ENCODE measurements around the gene FAM131A. TPM values are rescaled to one million over a fixed set of nuclear protein-coding genes. Genes with fewer than 3 reads are reported as not detected.

FAM131A gene
- total RNA-seq, 1 experiment from 2014 or later = 14.4 TPM

DNA sequence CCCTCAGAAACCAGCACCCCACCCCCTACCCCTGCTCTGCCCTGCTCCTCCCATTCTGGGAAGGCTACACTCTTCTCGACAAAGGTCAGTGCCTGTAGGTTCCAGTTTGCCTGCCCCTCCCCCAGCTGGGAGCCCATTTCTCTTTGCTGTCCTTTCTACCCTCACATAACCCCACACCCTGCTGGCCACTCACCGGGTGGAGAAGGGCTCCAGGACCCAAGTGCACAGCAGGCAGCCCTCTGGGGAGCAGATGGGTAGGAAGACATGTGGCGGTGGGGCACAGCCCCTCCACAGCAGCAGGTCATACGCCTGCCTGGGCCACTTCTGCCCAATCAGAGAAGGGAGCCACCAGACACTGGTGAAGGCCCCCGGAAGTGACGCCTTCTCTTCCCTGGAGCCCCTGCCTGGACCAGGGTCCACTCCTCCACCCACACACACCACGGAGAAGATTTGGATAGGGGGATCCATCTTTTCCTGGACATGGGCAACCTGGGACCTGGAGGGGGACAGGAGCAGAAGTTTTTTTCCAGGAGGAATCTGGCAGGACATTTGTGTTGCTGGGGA, 40.6 kb downstream of the FAM131A start, which contains the start of gene THPO:
Gene THPO (minus strand): TSS at position 326 of the 564 bp plus-strand sequence. CDS start 1,948 bp downstream, outside the sequence.
- H3K4me3 Mint-ChIP-seq = peak within 1 kb of the TSS; percentile 66 to 83

More for the DNA sequence above, 40.6 kb downstream of the FAM131A start, which contains the start of gene THPO:
- H3K9me3 ChIP-seq (ENCODE audit: control insufficient read depth, low read depth, low read length) = no peaks in the 10 kb centered on the region
- H3K23ac ChIP-seq (ENCODE audit: insufficient read length, low read depth, low read length) = no peak within 1 kb of the TSS
- Mint-ChIP-seq H3K4me1 (peaks cover 38 to 39% of the 10 kb centered on the region in 2 experiments), H3K27me3 (ENCODE audit: low read depth) (peaks cover 83% of the 10 kb centered on the region), H3K9me3 (peaks cover 0 to 3% of the 10 kb centered on the region in 2 experiments; a peak in 2 of 5 replicates), H3K36me3 (ENCODE audit: insufficient read depth in 1 of 3, low read depth in 3 of 3) (no peaks in the 10 kb centered on the region), H3K27ac (no peak within 1 kb of the TSS; a peak in 1 of 7 replicates)
- H3K9ac ChIP-seq (ENCODE audit: extremely low read depth, insufficient read length, low read length) = no peak within 1 kb of the TSS
- TF ChIP-seq, protein P1, sequence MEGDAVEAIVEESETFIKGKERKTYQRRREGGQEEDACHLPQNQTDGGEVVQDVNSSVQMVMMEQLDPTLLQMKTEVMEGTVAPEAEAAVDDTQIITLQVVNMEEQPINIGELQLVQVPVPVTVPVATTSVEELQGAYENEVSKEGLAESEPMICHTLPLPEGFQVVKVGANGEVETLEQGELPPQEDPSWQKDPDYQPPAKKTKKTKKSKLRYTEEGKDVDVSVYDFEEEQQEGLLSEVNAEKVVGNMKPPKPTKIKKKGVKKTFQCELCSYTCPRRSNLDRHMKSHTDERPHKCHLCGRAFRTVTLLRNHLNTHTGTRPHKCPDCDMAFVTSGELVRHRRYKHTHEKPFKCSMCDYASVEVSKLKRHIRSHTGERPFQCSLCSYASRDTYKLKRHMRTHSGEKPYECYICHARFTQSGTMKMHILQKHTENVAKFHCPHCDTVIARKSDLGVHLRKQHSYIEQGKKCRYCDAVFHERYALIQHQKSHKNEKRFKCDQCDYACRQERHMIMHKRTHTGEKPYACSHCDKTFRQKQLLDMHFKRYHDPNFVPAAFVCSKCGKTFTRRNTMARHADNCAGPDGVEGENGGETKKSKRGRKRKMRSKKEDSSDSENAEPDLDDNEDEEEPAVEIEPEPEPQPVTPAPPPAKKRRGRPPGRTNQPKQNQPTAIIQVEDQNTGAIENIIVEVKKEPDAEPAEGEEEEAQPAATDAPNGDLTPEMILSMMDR (conservative IDR thresholded peaks at IDR 0.05) = no peak
- no peak within 1 kb of the TSS for H3K27ac ChIP-seq (ENCODE audit: insufficient read length, low read depth, low read length)
- no peak within 1 kb of the TSS for H3K56ac ChIP-seq (ENCODE audit: insufficient read length, low read depth, low read length)
- no peak within 1 kb of the TSS for H2BK5ac ChIP-seq (ENCODE audit: insufficient read length, low read length)
- no peak within 1 kb of the TSS for H2BK20ac ChIP-seq (ENCODE audit: low read depth, low read length, poor library complexity, severe bottlenecking)
- peak; percentile 67 for DNase-seq
- H3K18ac ChIP-seq (ENCODE audit: insufficient read length, low read depth, low read length) = no peak within 1 kb of the TSS
- no peak within 1 kb of the TSS for H2BK12ac ChIP-seq (ENCODE audit: insufficient read length, low read depth, low read length)
- H2AK5ac ChIP-seq (ENCODE audit: insufficient read length, low read length) = no peak within 1 kb of the TSS
- H3K79me2 ChIP-seq (ENCODE audit: insufficient read depth, low read length) = no peaks in the 10 kb centered on the region
- H3K4ac ChIP-seq (ENCODE audit: low read depth, low read length) = no peak within 1 kb of the TSS
- no peak within 1 kb of the TSS for H2AFZ ChIP-seq (ENCODE audit: low read length)
- no peak within 1 kb of the TSS for H3T11ph ChIP-seq (ENCODE audit: low read length)
- no peak within 1 kb of the TSS for H2BK15ac ChIP-seq (ENCODE audit: low read depth, low read length)
- no peak within 1 kb of the TSS for H4K91ac ChIP-seq (ENCODE audit: insufficient read length, low read depth, low read length)
- peaks cover 33% of the 10 kb centered on the region for H3K27me3 ChIP-seq (ENCODE audit: insufficient read depth, low read length)
- no peak within 1 kb of the TSS for H4K5ac ChIP-seq (ENCODE audit: insufficient read length, low read depth, low read length)
- no peak within 1 kb of the TSS; the same call in 1 of the 2 replicates for H3K14ac ChIP-seq (ENCODE audit: insufficient read depth, low read length)
- no peak within 1 kb of the TSS for H4K8ac ChIP-seq (replicated peaks; ENCODE audit: insufficient read length, low read depth, low read length)
- no peak within 1 kb of the TSS for H2BK120ac ChIP-seq (ENCODE audit: low read depth, low read length, poor library complexity, severe bottlenecking)
- H3K4me2 ChIP-seq (ENCODE audit: insufficient read depth, insufficient read length, low read length) = no peak within 1 kb of the TSS
- peaks cover 9% of the 10 kb centered on the region for H3K23me2 ChIP-seq (ENCODE audit: insufficient read length, low read depth, low read length, poor library complexity, severe bottlenecking)
- peaks cover 9% of the 10 kb centered on the region; the same call in 1 of the 2 replicates for H3K4me1 ChIP-seq (ENCODE audit: insufficient read depth, low read length)
- no peaks in the 10 kb centered on the region for H3K79me1 ChIP-seq (ENCODE audit: insufficient read depth, low read depth, low read length, poor library complexity, severe bottlenecking)
- WGBS (ENCODE audit: extremely low coverage, insufficient read length, low lambda C conversion rate) = no CpG with 5 or more reads among the region's 7 CpGs
- peaks cover 2% of the 10 kb centered on the region for H4K20me1 ChIP-seq (ENCODE audit: control insufficient read depth, insufficient read depth, insufficient read length)

All from H9 (cell line).